Astrocyte (in vitro differentiated cells and primary cell): ENCODE measurements around the gene AKAP13.

Experiments used
- CTCF ChIP-seq: IDR thresholded peaks from 2 replicates; pipeline ENCODE4 v1.5.1; 2011; ENCODE audit warnings: low read depth, mild to moderate bottlenecking, inconsistent platforms, low read length, moderate library complexity; ENCODE audit not compliant: insufficient read depth
- EZH2 ChIP-seq: IDR thresholded peaks from 2 replicates; pipeline ENCODE4 v1.6.1; 2012; ENCODE audit warnings: mild to moderate bottlenecking, low read length, inconsistent platforms; ENCODE audit not compliant: insufficient read depth

GRCh38 chr15:85588677-85589076 lies 208.3 kb downstream of the AKAP13 start:
- TF ChIP-seq CTCF: no peak
- TF ChIP-seq EZH2: no peak
